WTC11 (cell line): ENCODE measurements around the gene INO80.

Source experiments
- CBFB ChIP-seq: sonication (generic); formaldehyde crosslinking; IDR thresholded peaks from 2 replicates; pipeline ENCODE4 v1.8.1; 2022; ENCODE audit warnings: mild to moderate bottlenecking, low read depth, missing genetic modification reagents
- FOXK1 ChIP-seq: sonication (generic); formaldehyde crosslinking; IDR thresholded peaks from 2 replicates; pipeline ENCODE4 v1.8.0; 2022; ENCODE audit warnings: mild to moderate bottlenecking, moderate library complexity, missing genetic modification reagents
- NFE2L1 ChIP-seq: sonication (generic); formaldehyde crosslinking; IDR thresholded peaks from 2 replicates; pipeline ENCODE4 v1.8.1; 2023; ENCODE audit warnings: missing genetic modification reagents
- TEAD4 ChIP-seq: sonication (generic); formaldehyde crosslinking; IDR thresholded peaks from 2 replicates; pipeline ENCODE4 v1.8.0; 2022; ENCODE audit warnings: mild to moderate bottlenecking, missing genetic modification reagents
- ZNF121 ChIP-seq: sonication (generic); formaldehyde crosslinking; IDR thresholded peaks from 2 replicates; pipeline ENCODE4 v1.8.0; 2023; ENCODE audit warnings: missing genetic modification reagents
- ZNF232 ChIP-seq: sonication (generic); formaldehyde crosslinking; IDR thresholded peaks from 2 replicates; pipeline ENCODE4 v1.8.0; 2022; ENCODE audit warnings: mild to moderate bottlenecking, missing genetic modification reagents
- TF ChIP-seq, protein P1 (sequence below): fragments of 200-600 bp; IDR thresholded peaks from 2 replicates; pipeline ENCODE4 v1.8.0; 2022; ENCODE audit warnings: antibody characterized with exemption
- TF ChIP-seq, protein P2 (sequence below): sonication (generic); formaldehyde crosslinking; conservative IDR thresholded peaks from 2 replicates; pipeline ENCODE4 v1.8.1; 2023; ENCODE audit warnings: mild to moderate bottlenecking, low read depth, missing genetic modification reagents, moderate library complexity
- TF ChIP-seq, protein P3 (sequence below): sonication (generic); formaldehyde crosslinking; IDR thresholded peaks from 2 replicates; pipeline ENCODE4 v1.8.1; 2023; ENCODE audit warnings: mild to moderate bottlenecking, missing genetic modification reagents, moderate library complexity

DNA sequence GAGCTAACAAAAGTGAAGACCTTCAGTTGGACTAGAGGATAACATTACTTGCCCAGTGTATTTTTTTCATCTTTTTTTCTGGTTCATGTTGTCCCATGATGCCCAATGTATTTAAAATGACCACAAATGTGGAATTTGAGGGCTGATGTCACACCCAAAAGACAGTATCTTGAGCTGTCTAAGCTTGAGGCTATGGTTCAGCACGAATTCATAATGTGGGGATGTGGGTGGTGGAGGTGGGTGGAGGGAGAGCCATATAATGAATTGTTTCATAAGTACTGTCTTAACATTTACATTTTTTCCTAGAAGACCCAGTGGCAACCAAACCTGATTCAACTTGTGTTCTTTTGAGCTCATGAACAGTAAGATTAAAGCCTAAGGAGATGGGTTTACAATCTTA is 125.3 kb downstream of the INO80 start:
- TF ChIP-seq, protein P1, sequence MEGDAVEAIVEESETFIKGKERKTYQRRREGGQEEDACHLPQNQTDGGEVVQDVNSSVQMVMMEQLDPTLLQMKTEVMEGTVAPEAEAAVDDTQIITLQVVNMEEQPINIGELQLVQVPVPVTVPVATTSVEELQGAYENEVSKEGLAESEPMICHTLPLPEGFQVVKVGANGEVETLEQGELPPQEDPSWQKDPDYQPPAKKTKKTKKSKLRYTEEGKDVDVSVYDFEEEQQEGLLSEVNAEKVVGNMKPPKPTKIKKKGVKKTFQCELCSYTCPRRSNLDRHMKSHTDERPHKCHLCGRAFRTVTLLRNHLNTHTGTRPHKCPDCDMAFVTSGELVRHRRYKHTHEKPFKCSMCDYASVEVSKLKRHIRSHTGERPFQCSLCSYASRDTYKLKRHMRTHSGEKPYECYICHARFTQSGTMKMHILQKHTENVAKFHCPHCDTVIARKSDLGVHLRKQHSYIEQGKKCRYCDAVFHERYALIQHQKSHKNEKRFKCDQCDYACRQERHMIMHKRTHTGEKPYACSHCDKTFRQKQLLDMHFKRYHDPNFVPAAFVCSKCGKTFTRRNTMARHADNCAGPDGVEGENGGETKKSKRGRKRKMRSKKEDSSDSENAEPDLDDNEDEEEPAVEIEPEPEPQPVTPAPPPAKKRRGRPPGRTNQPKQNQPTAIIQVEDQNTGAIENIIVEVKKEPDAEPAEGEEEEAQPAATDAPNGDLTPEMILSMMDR = no peak
- TF ChIP-seq ZNF232 (CRISPR knock-in tag) (no peak), CBFB (CRISPR knock-in tag) (no peak), FOXK1 (CRISPR knock-in tag) (no peak), ZNF121 (no peak), TEAD4 (CRISPR knock-in tag) (no peak), NFE2L1 (no peak)
- TF ChIP-seq, protein P2, sequence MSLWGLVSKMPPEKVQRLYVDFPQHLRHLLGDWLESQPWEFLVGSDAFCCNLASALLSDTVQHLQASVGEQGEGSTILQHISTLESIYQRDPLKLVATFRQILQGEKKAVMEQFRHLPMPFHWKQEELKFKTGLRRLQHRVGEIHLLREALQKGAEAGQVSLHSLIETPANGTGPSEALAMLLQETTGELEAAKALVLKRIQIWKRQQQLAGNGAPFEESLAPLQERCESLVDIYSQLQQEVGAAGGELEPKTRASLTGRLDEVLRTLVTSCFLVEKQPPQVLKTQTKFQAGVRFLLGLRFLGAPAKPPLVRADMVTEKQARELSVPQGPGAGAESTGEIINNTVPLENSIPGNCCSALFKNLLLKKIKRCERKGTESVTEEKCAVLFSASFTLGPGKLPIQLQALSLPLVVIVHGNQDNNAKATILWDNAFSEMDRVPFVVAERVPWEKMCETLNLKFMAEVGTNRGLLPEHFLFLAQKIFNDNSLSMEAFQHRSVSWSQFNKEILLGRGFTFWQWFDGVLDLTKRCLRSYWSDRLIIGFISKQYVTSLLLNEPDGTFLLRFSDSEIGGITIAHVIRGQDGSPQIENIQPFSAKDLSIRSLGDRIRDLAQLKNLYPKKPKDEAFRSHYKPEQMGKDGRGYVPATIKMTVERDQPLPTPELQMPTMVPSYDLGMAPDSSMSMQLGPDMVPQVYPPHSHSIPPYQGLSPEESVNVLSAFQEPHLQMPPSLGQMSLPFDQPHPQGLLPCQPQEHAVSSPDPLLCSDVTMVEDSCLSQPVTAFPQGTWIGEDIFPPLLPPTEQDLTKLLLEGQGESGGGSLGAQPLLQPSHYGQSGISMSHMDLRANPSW (CRISPR knock-in tag) = no peak
- TF ChIP-seq, protein P3, sequence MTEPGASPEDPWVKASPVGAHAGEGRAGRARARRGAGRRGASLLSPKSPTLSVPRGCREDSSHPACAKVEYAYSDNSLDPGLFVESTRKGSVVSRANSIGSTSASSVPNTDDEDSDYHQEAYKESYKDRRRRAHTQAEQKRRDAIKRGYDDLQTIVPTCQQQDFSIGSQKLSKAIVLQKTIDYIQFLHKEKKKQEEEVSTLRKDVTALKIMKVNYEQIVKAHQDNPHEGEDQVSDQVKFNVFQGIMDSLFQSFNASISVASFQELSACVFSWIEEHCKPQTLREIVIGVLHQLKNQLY (CRISPR knock-in tag) = no peak
